ENCODE data around the gene RS1.

RS1 gene

DNA sequence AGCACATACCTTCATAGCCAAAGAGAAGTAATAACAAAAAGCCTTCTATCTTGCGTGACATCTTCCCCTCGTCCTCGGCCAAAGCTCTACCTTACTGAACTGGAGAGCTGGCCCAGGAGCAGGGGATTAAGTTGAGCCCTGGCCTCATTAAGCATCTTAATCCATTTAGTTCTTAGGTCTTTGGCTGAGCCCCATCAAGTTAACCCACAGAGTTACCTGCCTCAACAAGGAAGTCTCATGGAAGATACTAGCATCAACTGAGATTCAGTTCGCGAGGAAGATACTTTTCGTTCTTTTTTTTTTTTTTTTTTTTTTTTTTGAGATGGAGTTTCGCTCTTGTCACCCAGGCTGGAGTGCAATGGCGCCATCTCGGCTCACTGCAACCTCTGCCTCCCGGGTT, at the start of gene RS1:
RS1 (minus strand) TSS at position 101 of the 400 bp plus-strand sequence; CDS start at position 61, 40 bp downstream.
- no peak for DNase-seq

DNA sequence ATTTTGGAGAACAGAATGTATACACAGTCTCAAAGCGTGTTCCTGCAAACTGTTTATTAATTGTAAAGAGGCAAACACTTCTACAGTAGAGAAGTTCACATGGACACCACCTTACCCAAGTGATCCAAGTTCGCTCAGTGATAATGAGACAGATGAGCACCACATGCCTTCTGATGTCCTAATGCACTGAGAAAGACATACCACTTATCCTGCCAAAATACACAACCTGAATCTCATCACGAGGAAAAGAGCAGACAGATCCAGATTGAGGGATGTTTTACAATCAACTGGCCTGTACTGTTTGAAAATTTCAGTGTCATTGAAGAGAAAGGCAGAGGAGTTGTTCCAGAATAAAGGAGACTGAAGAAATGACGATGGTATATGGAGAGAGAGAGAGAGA, 47.9 kb upstream of the RS1 start:
- DNase-seq, result no peak

DNA sequence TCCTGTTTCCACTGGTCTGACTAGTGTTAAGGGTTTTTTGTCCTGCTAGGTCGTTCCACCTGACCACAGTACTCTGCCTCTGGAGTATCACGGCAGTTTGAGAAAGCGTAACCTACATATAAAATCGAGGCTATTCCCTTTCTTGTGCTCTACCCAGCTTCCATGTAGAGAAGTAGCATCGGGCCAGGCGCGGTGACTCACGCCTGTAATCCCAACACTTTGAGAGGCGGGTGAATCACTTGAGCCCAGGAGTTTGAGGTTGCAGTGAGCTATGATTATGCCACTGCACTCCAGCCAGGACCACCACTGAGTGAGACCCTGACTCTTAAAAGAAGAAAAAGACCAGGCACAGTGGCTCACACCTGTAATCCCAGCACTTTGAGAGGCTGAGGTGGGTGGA, 43.0 kb upstream of the RS1 start:
- DNase-seq, result no peak

DNA sequence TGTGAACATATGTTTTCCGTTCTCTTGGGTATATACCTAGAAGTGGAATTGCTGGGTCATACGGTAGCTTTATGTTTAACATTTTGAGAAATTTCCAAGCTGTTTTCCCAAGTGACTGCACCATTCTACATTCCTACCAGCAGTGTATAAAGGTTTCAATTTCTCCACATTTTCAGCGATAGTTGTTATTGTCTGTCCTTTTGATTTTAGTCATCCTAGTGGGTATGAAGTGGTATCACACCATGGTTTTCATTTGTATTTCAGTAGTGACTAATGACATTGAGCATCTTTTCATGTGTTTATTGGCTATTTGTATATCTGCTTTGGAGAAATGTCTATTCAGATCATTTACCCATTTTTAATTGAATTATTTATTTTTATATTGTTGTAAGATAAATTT, 37.9 kb upstream of the RS1 start:
- no peak for DNase-seq

DNA sequence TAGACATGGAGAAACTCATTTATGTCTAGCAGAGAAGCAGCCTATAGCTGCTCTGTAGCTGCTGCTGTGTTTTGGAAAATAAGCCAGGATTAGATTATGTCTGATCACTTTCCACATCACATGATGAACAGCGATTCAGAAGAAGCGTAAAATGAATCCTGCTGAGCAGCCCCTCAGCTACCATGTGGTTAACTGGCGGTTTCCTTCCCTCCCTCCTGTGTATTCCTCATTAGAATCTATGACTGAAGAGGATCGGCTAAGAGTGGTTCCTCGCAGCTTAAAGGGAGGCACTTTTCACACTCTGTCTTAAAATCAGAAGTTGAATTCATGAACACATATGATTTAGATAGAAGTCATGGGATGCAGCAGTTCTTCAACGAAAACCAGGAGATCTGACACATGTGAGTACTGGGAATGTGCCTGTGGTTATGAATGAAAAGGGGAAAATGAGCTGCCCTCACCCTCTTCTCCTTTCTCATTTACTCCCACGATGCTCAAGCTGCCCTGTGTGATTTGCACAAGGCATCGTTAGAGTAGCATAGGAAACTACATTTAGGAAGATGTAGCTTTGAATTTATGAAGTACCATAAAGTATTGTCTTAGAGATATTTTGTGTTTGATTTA, 35.6 kb upstream of the RS1 start, which contains the start of gene PPEF1:
PPEF1 (plus strand) TSS at position 220 of the 624 bp plus-strand sequence; CDS start at position 356, 136 bp downstream.
- no peak for DNase-seq

DNA sequence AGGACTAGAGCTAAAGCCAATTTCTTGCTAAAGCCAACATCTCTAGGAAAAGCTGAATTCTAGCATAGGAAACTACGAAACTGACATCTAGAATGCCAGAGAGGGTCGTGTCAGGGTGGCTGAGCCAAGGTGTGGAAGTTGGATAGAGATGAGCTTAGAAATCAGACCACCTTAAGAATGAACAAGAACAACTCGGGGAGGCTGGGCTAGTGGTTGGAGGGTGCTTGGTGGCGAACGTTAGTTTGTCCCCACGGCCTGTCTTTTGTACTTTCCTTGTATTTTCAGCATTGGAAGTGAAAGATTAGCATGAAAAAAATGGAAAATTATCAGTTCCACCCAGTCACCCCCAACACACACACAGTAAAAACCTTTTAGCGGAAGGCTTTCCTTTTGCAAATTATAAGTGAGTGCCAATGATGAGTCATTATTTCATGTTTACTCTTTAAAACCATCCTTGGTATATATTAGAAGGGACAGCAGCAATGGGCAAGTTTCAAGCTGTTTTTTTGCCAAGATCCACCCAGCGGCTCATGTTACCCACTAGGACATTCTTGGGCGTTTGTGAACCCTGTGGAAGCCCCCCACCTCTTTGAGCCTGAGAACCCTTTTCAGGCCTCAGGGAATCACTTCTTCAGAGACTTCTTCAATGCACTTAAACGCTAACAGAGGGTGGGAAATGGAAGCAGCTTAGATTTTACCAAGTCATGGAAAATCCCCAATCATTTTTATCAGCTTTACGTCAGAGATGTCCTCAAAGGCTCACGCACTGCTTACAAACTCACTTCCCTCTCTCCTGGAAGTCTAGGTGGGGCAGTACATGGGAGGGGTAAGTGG, 30.7 kb upstream of the RS1 start:
- DNase-seq, result no peak

DNA sequence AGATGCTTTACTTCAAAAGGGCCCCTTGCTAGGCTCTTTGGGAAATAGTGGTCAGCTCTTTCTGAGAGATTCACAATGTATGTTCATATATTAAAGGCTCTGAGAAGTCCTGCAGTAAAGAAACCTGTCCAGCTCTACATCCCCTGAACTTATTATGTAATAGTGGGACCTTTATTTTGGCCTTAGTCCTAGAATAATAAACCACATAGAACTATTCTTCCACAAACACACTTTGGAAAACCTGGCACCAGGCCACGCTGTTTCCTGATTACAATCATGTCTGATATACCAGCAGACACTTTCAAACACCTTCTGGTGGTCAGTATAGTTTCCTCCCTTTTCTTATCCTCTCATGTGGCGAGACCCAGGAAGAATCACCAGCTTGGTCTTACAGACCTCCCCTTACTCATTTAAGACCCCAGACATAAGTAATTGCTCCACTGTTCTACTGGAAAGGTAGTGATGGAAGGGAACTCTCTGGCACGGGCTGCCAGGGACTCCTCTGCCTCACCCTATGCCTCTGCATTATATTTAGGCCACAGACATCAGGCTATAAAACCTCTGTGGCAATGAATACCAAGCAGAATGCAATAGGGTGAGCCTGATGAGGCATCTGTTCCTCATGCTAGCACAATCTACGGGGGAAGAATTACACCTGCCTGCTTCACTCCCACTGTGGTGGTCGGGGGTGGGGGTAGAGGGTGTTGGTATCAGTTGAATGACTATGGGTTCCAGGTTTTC, 29.9 kb upstream of the RS1 start:
- no peak for DNase-seq

DNA sequence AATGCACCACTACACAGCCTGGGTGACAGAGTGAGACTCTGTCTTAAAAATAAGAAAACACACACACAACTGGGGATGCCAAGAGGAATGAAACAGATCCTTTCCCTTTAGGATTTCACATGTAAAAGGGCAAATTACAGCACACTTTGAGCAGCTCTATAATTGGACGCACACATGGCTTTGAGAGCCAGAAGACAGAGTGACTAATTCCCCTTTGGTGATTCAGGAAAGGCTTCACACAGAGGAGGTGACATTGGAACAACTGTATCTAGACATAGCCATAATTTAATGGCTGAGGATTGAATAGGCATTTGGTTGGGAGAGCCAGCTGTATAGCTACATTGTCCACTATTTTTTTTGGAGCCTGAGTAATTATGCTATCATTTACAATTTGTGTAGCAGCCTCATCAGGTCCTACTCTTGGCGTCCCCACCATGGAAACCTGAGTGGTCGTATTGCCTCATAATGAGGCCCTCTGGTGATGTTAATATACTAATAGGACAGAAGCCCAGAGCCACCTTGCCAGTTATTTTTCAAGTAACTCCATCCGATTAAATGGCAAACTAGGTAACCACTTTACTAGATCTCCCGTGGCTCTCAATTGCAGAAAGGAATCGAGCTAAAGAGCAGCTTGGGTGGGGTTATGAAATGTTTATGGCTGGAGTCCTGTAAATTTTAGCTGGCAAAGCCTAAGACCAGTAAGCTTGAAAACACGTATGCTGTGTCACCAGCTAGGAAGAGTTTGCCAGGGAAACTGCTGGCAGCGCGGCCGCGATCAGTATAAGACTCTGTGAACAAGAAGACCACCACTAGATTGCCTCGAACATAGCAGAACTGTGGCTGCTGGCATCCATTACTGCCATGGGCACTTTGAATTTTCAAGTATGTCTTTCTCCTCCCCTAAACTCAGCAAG, 27.1 kb upstream of the RS1 start:
- no peak for DNase-seq

DNA sequence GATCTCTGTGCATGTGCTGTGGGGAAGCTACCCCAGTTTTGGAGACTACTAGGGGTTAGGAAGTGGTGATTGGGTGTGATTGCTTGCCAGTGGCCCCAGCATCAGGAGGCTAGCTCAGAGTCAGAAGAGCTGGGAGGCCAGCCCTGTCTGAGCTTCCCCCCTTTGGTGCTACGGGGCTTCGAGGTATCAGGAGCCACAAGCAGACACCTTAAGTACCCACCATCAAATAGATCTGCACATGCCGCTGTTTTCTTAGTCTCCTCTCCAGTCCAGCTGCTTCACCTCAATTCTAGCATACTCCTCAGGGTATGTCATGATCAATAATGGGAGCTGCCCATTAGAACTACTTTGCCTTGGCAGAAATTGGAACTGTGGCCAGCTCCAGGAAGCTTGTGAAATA, 24.7 kb upstream of the RS1 start:
- no peak for DNase-seq

DNA sequence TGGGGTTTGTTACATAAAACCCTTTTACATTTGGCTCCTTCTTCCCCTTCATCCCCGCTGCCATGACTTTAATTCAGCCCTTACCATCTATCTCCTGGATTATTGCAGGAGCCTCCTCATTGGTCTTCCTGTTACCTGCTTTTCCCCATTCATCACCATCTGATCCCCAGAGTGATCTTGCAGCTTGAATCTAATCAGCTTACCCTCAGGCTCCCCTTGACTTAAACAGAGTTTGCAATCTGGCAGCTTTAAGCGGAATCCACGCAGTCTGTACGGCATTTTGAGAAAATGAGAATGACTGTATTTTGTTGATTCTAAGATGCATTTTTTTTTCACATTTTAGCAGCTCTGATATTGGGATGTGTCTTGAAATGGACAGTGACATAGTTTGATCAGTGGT, 20.6 kb upstream of the RS1 start:
- no peak for DNase-seq

DNA sequence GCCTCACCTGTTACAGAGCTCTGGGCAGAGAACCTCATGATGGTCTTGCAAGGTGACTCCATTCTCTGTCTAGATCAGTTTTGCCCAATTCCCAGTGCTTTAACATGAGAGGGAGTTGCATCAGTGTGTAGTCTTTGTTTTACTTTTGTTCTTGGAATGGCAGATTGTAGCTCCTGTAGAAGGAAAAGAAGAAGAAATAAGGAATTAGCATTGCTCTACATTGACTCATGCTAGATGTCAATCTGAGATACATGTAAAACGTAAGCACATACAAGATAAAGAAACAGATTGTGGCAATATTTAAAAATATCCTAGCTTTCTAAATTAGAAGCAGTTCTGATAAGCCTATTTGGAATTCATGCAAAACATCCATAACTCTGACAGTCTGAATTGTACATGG, 19.5 kb upstream of the RS1 start:
- DNase-seq, result no peak

DNA sequence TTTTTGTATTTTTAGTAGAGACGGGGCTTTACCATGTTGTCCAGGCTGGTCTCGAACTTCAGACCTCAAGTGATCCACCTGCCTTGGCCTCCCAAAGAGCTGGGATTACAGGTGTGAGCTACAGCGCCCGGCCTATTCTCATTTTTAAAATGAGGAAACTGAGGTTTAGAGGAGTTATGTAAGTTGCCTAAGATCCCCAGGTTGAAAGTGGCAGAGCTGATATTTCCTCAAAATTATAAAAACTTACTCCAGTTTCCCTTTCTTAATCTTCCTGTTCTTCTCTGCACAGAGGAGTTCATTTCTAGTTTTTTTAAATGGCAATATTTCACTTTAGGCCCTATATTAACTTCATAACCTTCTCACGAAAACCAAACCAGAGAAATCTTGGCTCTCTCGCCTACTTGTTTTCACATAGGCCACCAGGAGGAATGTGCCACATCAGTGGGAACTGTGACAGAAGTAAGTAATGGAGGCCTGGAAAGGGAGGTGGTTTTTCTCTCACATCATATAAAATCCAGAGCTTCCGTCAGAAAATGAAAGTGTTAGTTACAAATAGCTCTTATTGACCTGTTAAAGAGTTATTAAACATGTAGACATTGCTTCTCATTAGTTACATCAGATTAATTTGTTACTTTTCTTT, 16.1 kb upstream of the RS1 start:
- no peak for DNase-seq

DNA sequence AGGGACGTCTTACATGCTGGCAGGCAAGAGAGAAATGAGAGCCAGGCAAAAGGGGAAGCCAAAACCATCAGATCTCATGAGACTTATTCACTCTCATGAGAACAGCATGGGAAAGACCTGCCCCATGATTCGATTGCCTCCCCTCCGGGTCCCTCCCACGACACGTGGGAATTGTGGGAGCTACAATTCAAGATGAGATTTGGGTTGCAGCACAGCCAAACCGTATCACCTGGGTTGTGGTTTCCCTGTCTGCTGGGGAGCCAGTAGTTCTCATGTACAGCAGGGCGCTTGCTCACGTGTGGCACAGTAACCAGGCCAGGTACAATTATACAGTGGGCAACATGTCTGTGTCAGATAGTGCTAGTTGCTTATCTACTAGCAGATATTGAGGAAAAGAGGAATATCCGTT, 11.1 kb upstream of the RS1 start:
- DNase-seq, result no peak

DNA sequence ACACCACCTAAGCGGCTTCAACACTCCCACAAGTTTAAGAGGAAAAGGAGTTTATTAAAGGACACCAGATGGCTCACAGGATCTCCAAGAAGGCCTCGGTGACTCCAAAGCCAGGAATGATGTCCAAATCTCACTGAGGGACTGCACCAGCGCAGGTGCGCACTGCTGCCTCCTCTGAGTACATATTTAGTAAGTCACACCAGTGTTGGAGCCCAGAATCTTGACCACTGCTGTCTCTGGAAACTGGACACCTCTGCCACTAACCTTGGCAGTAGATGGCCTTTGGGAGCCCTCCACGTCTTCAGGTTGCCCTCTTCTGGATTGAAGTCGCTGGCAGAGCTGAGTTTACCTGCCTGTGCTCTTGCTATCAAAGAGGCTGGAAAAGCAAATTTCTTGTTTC, 10.1 kb upstream of the RS1 start:
- no peak for DNase-seq

DNA sequence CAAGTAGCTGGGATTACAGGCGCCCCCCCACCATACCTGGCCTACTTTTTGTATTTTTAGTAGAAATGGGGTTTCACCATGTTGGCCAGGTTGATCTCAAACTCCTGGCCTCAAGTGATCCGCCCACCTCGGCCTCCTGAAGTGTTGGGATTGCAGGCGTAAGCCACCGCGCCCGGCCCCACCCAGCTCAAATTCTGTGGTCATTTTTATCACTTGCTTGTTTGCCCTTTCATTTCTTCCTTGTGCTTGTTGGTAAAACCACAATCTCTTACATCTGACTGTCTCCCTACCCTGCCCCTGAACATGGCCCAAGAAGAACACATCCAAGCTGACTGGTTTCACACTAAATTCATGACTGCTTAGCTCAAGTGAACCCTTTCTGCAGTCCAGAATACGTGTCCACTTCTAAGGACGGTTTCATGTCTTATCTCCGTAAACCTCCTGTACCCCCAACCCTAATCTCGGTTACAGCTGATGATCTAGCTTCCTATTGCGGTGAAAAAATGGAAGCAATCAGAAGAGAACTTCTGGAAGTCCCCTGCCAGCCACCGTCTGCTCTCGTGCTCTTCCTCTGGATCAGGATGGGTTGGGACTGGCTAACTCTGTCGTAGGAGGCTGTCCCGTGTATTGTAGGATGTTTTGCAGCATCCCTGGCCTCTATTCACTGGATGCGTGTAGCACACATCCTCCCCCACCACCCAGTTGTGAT, 5.4 kb upstream of the RS1 start:
- no peak for DNase-seq

DNA sequence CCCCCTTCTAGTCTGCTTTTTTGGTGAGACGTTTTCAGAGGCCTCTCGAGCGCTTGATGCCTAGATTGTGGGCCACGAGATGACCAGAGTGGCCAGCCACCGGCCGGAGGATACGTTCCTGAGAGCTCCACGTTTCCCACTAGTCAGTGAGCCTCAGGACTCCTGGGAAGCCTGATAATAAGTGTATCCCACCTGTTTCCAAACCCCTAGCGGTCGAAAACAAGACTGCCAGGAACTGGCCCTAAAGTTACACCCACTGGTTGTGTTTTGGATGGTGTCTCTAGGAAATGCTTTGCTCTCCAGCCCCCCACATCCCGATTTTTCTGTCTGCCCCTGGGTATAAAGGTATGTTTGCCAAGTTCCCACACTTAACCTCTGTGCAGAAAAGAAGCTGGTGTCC, 4.6 kb upstream of the RS1 start:
- DNase-seq, result no peak

DNA sequence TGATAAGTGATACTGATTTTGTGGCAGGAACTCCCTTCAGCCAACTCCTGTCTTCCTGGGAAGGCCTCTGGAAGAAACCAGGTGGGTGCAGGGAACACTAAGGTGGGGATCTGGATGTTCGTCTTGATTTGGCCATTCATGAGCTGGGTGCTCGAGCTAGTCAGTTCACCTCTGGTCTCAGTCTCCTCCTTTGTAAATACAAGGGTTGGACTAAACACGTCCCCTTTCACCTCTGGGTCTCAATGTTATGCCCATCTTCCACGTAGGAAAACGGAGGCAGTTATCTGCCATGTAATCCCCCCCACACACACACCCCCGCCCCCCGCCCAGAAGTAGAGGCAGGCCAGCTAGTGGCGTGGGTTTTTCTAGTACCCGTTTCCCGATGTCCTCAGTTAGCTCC, 4.1 kb upstream of the RS1 start:
- no peak for DNase-seq

DNA sequence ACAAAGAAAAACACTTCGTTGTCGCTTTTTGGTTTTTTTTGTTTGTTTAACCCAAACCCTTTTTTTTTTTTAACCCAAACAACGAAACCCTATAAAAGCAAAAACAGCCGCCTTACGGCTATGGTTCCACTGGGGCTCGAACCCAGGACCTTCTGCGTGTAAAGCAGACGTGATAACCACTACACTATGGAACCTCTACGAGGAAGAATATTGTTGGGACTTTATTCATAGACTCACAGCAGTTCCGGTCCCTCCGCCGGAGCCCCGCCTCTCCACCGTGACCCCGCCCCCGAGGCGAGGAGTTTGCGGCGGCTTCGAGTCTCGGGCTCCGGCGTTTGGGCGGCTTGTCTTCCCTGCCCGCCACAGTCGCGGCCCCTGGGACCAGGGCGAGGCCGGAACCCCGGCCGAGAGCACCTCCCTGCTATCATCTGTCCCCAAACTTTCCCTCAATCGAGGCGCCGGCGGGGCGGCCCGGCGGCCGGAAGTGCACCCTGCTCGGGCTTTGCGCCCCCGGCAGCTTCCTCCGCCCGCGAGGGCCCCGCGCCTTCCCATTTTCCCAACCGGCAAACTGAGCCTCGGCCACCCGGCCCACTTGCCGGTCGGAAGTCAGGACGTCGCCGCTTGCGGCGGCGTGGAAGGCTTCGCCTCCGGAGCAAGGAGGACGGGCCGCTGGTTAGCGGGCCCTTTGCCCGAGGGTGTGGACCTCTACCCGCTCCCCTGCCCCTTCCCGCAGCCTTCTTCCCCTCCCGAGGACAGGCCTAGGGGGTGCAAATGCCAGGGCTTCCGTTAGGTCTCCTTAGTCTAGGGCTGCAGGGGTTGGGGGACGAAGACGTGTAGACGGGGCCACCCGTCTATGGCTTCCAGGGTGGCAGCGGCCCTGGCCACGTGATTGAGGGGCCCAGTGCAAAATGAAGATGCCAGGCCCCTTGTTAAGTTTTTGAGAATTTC, 3.2 kb upstream of the RS1 start:
- DNase-seq, result peak; percentile 83

DNA sequence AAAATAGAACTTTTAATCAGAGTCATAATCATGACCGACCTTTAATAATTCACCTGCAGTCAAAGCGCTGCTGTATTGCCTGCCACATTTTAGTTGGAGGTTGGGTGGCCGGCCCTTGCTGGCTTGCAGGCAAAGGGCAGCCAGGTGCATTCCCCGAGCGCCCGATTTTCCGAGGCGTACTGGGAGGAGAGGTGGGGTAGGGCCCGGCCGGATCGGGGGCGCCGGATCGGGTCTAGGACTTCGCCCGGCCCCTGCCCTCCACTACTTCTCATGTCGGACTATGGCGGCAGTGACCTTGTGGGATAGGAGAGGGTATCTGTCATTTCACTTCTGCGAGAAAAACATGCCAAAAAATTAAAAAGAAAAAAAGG, 2.5 kb upstream of the RS1 start:
- peak; percentile 40 for DNase-seq

DNA sequence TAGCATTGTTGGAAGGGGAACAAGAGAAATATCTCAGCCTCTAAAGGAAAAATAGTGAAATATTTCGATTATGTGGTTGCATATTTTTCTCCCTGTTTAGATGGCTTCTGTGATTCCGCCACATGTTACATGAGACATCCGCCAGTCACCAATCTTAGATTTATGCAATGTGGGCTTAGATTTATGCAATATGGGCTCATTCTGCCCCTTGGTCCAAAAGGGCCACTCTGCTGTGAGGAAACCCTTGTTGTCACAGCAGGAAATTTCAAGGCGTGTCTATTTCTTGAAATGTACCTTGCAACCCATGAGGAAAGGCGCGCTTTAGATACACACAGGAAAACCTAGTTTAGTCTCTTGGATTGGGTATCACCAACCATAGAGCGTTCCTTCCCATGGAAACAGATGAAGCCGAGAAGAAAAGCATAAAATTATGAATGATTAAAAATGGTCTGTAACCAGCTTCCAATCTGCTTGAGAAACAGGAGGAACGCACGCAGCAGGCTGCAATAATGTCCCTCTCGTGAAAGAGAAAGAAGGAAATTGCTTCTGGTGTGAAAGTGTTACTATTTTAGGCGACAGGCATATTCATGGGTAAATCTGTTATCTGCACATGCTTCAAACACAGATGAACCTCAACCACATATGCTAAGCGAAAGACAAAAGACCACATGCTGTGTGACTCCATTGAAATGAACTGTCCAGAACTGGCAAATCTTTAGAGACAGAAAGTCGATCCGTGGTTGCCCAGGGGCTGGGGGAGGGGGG, 3.7 kb downstream of the RS1 start:
- peak; percentile 91 for DNase-seq
